CD14-positive monocyte (primary cell): ENCODE data around the gene SERP1. TPM values are rescaled to one million over a fixed set of nuclear protein-coding genes. Genes with fewer than 3 reads are reported as not detected.

Experiments
- DNase-seq, 3 donors: peaks; one replicate each; pipeline ENCODE4 v3.0.0-alpha.2; 2011 to 2022
- H2AFZ ChIP-seq: 2 replicates; pipeline ENCODE4 v1.6.0; 2012; ENCODE audit warnings: mild to moderate bottlenecking, low read depth, low read length, inconsistent platforms; ENCODE audit not compliant: insufficient read depth, poor library complexity, severe bottlenecking
- H3K27ac ChIP-seq, 2 donors: 1 replicate in 1 of 2; 2 replicates in 1 of 2; pipeline ENCODE4 v1.5.1; 2012 to 2013; ENCODE audit warnings: low read length in 2 of 2, control low read depth in 1 of 2, inconsistent platforms in 1 of 2, low read depth in 1 of 2, mild to moderate bottlenecking in 1 of 2
- H3K27me3 ChIP-seq, 2 donors: one replicate each; pipeline versions ENCODE4 v1.6.0 to v1.6.1; 2011 to 2013; ENCODE audit warnings: low read length in 2 of 2; ENCODE audit not compliant: control insufficient read depth in 2 of 2, insufficient read depth in 2 of 2
- H3K36me3 ChIP-seq, 2 donors: replicated peaks in 1 of 2; 1 replicate in 1 of 2; 2 replicates in 1 of 2; pipeline versions ENCODE4 v1.5.1 to v1.6.1; 2012 to 2013; ENCODE audit warnings: low read length in 2 of 2, control low read depth in 1 of 2, inconsistent platforms in 1 of 2, mild to moderate bottlenecking in 1 of 2; ENCODE audit not compliant: insufficient read depth in 2 of 2, control insufficient read depth in 1 of 2
- H3K4me1 ChIP-seq, 2 donors: 1 replicate in 1 of 2; 2 replicates in 1 of 2; pipeline versions ENCODE4 v1.5.1 to v1.6.1; 2012 to 2013; ENCODE audit warnings: low read length in 2 of 2, control low read depth in 1 of 2, inconsistent platforms in 1 of 2, mild to moderate bottlenecking in 1 of 2, moderate library complexity in 1 of 2; ENCODE audit not compliant: insufficient read depth in 2 of 2, control insufficient read depth in 1 of 2
- H3K4me2 ChIP-seq: replicated peaks from 2 replicates; pipeline ENCODE3; 2012; ENCODE audit warnings: low read length, moderate library complexity, mild to moderate bottlenecking; ENCODE audit not compliant: poor library complexity, severe bottlenecking; ENCODE audit errors: extremely low read depth
- H3K4me3 ChIP-seq, 3 experiments: fragments of 200-600 bp in 1 of 3; sonication (generic) in 1 of 3; replicated peaks in 1 of 3; 1 replicate in 2 of 3; 2 replicates in 1 of 3; pipeline ENCODE4 v1.5.1; 2011 to 2013; ENCODE audit warnings: low read length in 3 of 3, mild to moderate bottlenecking in 3 of 3, control low read depth in 2 of 3, low read depth in 2 of 3, inconsistent platforms in 1 of 3, moderate library complexity in 1 of 3
- H3K79me2 ChIP-seq: 2 replicates; pipeline ENCODE4 v1.6.0; 2012; ENCODE audit warnings: mild to moderate bottlenecking, control low read depth, inconsistent platforms, low read length, moderate library complexity; ENCODE audit not compliant: insufficient read depth
- H3K9ac ChIP-seq: 2 replicates; pipeline ENCODE4 v1.6.0; 2017; ENCODE audit warnings: low read length, mild to moderate bottlenecking; ENCODE audit not compliant: insufficient read depth, poor library complexity, severe bottlenecking
- H3K9me3 ChIP-seq, 2 donors: replicated peaks in 1 of 2; 1 replicate in 1 of 2; 2 replicates in 1 of 2; pipeline versions ENCODE4 v1.5.1 to v1.6.1; 2012 to 2013; ENCODE audit warnings: low read length in 2 of 2, control low read depth in 1 of 2; ENCODE audit not compliant: control insufficient read depth in 1 of 2, insufficient read depth in 1 of 2
- H4K20me1 ChIP-seq: 2 replicates; pipeline ENCODE4 v1.6.0; 2012; ENCODE audit warnings: mild to moderate bottlenecking, low read length, control low read depth, moderate library complexity; ENCODE audit not compliant: insufficient read depth
- H3K27ac Mint-ChIP-seq, 7 donors: one replicate each; pipeline ENCODE4 v1.8.0; 2020; ENCODE audit warnings: mild to moderate bottlenecking in 7 of 7, mixed read lengths in 7 of 7, moderate library complexity in 6 of 7, inconsistent platforms in 2 of 7
- H3K27me3 Mint-ChIP-seq, 3 donors: one replicate each; pipeline ENCODE4 v1.8.0; 2021 to 2022; ENCODE audit warnings: low read depth in 3 of 3, mild to moderate bottlenecking in 3 of 3, mixed read lengths in 3 of 3, moderate library complexity in 3 of 3, inconsistent platforms in 1 of 3
- H3K36me3 Mint-ChIP-seq, 2 donors: one replicate each; pipeline ENCODE4 v1.8.0; 2020; ENCODE audit warnings: mixed read lengths in 2 of 2, inconsistent platforms in 1 of 2, mild to moderate bottlenecking in 1 of 2
- H3K4me1 Mint-ChIP-seq: one replicate; pipeline ENCODE4 v1.8.0; 2020; ENCODE audit warnings: mild to moderate bottlenecking, mixed read lengths
- H3K4me3 Mint-ChIP-seq, 2 donors: one replicate each; pipeline ENCODE4 v1.8.0; 2020; ENCODE audit warnings: mild to moderate bottlenecking in 2 of 2, mixed read lengths in 2 of 2, moderate library complexity in 1 of 2
- H3K9me3 Mint-ChIP-seq, 7 donors: one replicate each; pipeline ENCODE4 v1.8.0; 2020 to 2022; ENCODE audit warnings: mixed read lengths in 7 of 7, mild to moderate bottlenecking in 6 of 7, moderate library complexity in 6 of 7, inconsistent platforms in 2 of 7
- CTCF ChIP-seq: fragments of 200-600 bp; IDR thresholded peaks from one replicate; pipeline ENCODE4 v1.8.0; 2022; ENCODE audit warnings: antibody characterized with exemption, mild to moderate bottlenecking
- WGBS: methylation state at CpG from one replicate; pipeline ENCODE4 v1.1.5; 2013; ENCODE audit warnings: missing lambda C conversion rate; ENCODE audit not compliant: insufficient coverage; 5-methylcytosine and 5-hydroxymethylcytosine counted together
- intact Hi-C, 2 donors: fragments of 100-400 bp; cut with micrococcal nuclease; formaldehyde crosslinking; loops; one replicate each; pipeline versions ENCODE4 v1.15.0 to v1.15.1; 2023
- polyA plus RNA-seq, 3 donors: library from polyadenylated mRNA; depleted of rRNA in 1 of 3; unstranded in 2 of 3; stranded (reverse) in 1 of 3; fragments of 300-500 nt in 2 of 3; fragments of >200 nt in 1 of 3; fragmentation: Illumina TruSeq in 2 of 3; gene quantifications; 1 replicate in 2 of 3; 2 replicates in 1 of 3; pipeline ENCODE4 v1.2.3, GENCODE V29; 2012 to 2021

SERP1 gene
- polyA plus RNA-seq, 3 donors = 178 to 226 (median 220) TPM

- Histone ChIP-seq H3K36me3 (peaks cover 13 to 26% of the 10 kb centered on the region in 2 donors), H3K9ac (no peak overlapping the region), H3K4me2 (no peak overlapping the region), H3K79me2 (peaks cover 55% of the 10 kb centered on the region), H4K20me1 (peaks cover 14% of the 10 kb centered on the region), H3K4me3 (no peak overlapping the region), H3K27ac (peak overlapping the region in 1 of 2 donors; percentile 80), H3K9me3 (no peaks in the 10 kb centered on the region), H2AFZ (no peak overlapping the region), H3K4me1 (peaks cover 39 to 63% of the 10 kb centered on the region in 2 donors), H3K27me3 (no peaks in the 10 kb centered on the region)
- Mint-ChIP-seq H3K4me3 (no peak overlapping the region), H3K36me3 (peaks cover 16 to 28% of the 10 kb centered on the region in 2 donors), H3K27ac (peak overlapping the region in 3 of 7 donors; percentile 12 to 71 (median 70)), H3K9me3 (no peaks in the 10 kb centered on the region), H3K27me3 (peaks cover 0 to 2% (median 2%) of the 10 kb centered on the region in 3 donors), H3K4me1 (peaks cover 51% of the 10 kb centered on the region)
- WGBS = 90% methylated on average over 3 of the region's 3 CpGs
- intact Hi-C loops = loop anchor here in 1 of 2 donors (10.0 kb wide), 1 partner anchor 222 kb away; the partner anchor contains the start of gene SIAH2
- DNase-seq = no peak
- TF ChIP-seq CTCF = no peak
Observed at GRCh38 chr3:150543128-150543527, 3.2 kb downstream of the SERP1 start.

GRCh38 chr3:150540991-150541390, 5.3 kb downstream of the SERP1 start:
- H3K9me3 ChIP-seq = no peaks in the 10 kb centered on the region
- peaks cover 47% of the 10 kb centered on the region for H3K79me2 ChIP-seq
- H3K4me2 ChIP-seq = peak overlapping the region; percentile 65
- Mint-ChIP-seq H3K36me3 (peaks cover 16 to 28% of the 10 kb centered on the region in 2 donors), H3K9me3 (no peaks in the 10 kb centered on the region), H3K4me1 (peaks cover 38% of the 10 kb centered on the region), H3K27ac (peak overlapping the region; percentile 82 to 94 (median 90)), H3K27me3 (peaks cover 0 to 2% (median 2%) of the 10 kb centered on the region in 3 donors), H3K4me3 (peak overlapping the region; percentile 21 to 78)
- H3K36me3 ChIP-seq = peaks cover 13 to 26% of the 10 kb centered on the region in 2 donors
- H2AFZ ChIP-seq = no peak overlapping the region
- peak overlapping the region; percentile 12 for H3K9ac ChIP-seq
- H3K4me1 ChIP-seq = peaks cover 26 to 49% of the 10 kb centered on the region in 2 donors
- DNase-seq = peak; percentile 34 to 76 (median 41)
- WGBS = no CpG with 5 or more reads among the region's 3 CpGs
- peaks cover 13% of the 10 kb centered on the region for H4K20me1 ChIP-seq
- H3K4me3 ChIP-seq = peak overlapping the region in 2 of 3 experiments; percentile 26 to 57
- no peak for TF ChIP-seq CTCF
- H3K27me3 ChIP-seq = no peaks in the 10 kb centered on the region
- H3K27ac ChIP-seq = peak overlapping the region; percentile 71 to 80
- intact Hi-C loops = loop anchor here in 1 of 2 donors (10.0 kb wide), 1 partner anchor 224 kb away; the partner anchor contains the start of gene SIAH2
